Progenitor cell of endocrine pancreas (in vitro differentiated cells): ENCODE data around the gene ZNF69. TPM values are rescaled to one million over a fixed set of nuclear protein-coding genes. Genes with fewer than 3 reads are reported as not detected.
"Not testable (repeated sequence)": the region's sequence is repeated elsewhere in the genome, so short reads cannot be mapped to it uniquely, and the experiment has no call there.

ENCODE experiments used
- DNase-seq: peaks from one replicate; pipeline ENCODE4 v3.0.0; 2021; ENCODE audit warnings: low spot score; ENCODE audit not compliant: unreplicated experiment
- H3K27ac Mint-ChIP-seq: 2 replicates; pipeline ENCODE4 v1.8.0; 2021; ENCODE audit warnings: mild to moderate bottlenecking, moderate library complexity, mixed read lengths
- H3K27me3 Mint-ChIP-seq: 2 replicates; pipeline ENCODE4 v1.8.0; 2021; ENCODE audit warnings: mixed read lengths
- H3K36me3 Mint-ChIP-seq: 2 replicates; pipeline ENCODE4 v1.8.0; 2022; ENCODE audit warnings: mixed read lengths; ENCODE audit not compliant: insufficient read depth
- H3K4me1 Mint-ChIP-seq: 2 replicates; pipeline ENCODE4 v1.8.0; 2021; ENCODE audit warnings: low read depth, mixed read lengths
- H3K4me3 Mint-ChIP-seq: 2 replicates; pipeline ENCODE4 v1.8.0; 2021; ENCODE audit warnings: low read depth, mild to moderate bottlenecking, moderate library complexity, mixed read lengths
- H3K9me3 Mint-ChIP-seq: 2 replicates; pipeline ENCODE4 v1.8.0; 2021; ENCODE audit warnings: low read depth, mixed read lengths
- total RNA-seq: library from RNA; stranded (reverse); gene quantifications from 2 replicates; pipeline ENCODE4 v1.2.1, GENCODE V29; 2021
- TF ChIP-seq, protein P1 (sequence below): fragments of 200-600 bp; sonication (generic); IDR thresholded peaks from one replicate; pipeline ENCODE4 v1.5.0; 2021; ENCODE audit warnings: antibody characterized with exemption, mild to moderate bottlenecking; ENCODE audit not compliant: unreplicated experiment

Gene ZNF69
- total RNA-seq, 1 donor from 2014 or later = 39.0 TPM

DNA sequence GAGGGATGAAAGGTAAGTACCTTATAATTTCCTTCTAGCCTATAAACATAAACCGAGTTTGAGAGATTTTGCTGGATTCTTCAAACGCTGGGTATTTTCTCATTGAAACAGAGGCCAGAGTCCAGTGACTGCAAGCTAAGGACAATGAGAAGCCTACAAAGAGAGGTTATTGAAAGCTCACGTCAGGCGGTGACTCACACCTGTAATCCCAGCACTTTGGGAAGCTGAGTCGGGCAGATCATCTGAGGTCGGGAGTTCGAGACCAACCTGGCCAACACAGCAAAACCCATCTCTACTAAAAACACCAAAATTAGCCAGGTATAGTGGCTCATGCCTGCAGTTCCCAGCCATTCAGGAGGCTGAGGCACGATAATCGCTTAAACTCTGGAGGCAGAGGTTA is 15.0 kb upstream of the ZNF69 start:
- Mint-ChIP-seq H3K9me3 (peaks cover 33% of the 10 kb centered on the region), H3K36me3 (peaks cover 14% of the 10 kb centered on the region)

DNA sequence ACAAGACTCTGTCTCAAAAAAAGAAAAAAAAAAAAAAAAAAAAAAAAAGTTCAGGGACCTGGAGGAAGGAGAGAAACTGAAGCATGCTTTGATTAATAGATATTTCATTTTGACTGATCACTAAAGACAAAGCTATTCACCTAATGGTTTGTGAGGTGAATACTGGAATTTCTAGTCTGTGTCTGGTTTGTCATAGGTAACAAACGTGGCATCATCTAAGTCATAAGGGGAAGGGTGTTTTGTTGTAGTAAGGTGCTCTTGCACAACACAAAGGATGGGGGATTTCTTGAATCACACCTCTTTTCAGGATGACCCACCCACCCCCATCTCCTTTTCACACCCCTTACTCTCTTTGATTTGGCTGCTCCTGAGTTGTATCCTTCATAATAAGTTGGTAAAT is 13.8 kb upstream of the ZNF69 start:
- Mint-ChIP-seq H3K4me1 (no peaks in the 10 kb centered on the region), H3K9me3 (peaks cover 22% of the 10 kb centered on the region), H3K27me3 (no peaks in the 10 kb centered on the region), H3K36me3 (peaks cover 7% of the 10 kb centered on the region), H3K27ac (no peak overlapping the region), H3K4me3 (no peak overlapping the region)
- TF ChIP-seq, protein P1, sequence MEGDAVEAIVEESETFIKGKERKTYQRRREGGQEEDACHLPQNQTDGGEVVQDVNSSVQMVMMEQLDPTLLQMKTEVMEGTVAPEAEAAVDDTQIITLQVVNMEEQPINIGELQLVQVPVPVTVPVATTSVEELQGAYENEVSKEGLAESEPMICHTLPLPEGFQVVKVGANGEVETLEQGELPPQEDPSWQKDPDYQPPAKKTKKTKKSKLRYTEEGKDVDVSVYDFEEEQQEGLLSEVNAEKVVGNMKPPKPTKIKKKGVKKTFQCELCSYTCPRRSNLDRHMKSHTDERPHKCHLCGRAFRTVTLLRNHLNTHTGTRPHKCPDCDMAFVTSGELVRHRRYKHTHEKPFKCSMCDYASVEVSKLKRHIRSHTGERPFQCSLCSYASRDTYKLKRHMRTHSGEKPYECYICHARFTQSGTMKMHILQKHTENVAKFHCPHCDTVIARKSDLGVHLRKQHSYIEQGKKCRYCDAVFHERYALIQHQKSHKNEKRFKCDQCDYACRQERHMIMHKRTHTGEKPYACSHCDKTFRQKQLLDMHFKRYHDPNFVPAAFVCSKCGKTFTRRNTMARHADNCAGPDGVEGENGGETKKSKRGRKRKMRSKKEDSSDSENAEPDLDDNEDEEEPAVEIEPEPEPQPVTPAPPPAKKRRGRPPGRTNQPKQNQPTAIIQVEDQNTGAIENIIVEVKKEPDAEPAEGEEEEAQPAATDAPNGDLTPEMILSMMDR = no peak
- no peak for DNase-seq

More for the DNA sequence above, 15.0 kb upstream of the ZNF69 start:
- TF ChIP-seq, protein P1 = no peak
- H3K4me3 Mint-ChIP-seq = no peak overlapping the region
- H3K4me1 Mint-ChIP-seq = no peaks in the 10 kb centered on the region
- H3K27ac Mint-ChIP-seq = no peak overlapping the region
- no peaks in the 10 kb centered on the region for H3K27me3 Mint-ChIP-seq
- no peak for DNase-seq

DNA sequence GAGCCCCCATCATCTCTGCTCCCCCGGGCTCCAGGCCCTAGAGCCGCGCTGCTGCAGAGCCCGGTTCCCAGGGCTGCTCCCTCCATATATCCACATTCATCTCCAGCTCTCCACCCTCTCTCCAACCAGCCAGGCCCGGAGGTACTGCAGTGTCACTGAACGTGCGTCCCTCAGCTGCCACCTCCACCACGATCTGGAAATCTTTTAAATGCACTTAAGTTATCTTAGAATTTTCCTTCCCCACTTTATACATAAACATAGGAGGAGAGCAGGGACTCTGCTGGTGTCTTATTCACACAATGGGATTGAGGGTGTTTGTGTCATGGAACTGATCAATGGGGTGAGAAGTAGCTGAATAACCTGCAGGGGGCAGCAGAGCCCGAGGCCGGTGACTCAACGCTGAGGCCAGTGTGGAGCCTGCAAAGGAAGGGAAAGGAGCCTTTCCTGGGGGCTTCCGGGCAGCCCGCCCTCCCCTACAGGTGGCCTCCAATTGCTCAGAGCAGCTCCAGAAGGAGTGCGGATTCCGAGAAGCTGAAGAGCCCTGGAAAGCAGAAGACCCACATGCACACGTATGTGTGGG is 7.8 kb upstream of the ZNF69 start:
- not testable (repeated sequence) for H3K27ac Mint-ChIP-seq, H3K4me1 Mint-ChIP-seq, H3K27me3 Mint-ChIP-seq, H3K36me3 Mint-ChIP-seq, H3K9me3 Mint-ChIP-seq, H3K4me3 Mint-ChIP-seq
- TF ChIP-seq, protein P1 = peak; percentile 39
- peak; percentile 14 for DNase-seq

DNA sequence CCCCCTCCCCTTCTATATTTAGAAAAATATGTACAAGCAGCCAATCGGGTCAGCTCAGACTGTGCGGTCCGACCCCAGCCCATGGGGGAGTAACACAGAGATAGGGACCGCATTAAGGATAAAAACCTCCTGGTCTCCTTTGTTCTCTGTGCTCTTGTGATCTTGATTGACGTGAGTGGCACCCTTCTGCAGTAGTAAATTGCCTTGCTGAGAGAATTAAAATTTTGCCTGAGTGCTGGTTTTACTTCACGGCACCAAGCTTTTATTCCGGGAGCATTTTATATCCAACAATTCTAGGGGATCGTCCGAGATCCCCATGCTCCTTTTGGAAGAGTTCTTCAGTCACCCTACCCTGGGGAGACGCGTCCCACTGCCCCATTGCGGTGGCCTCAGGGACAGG is 7.0 kb upstream of the ZNF69 start:
- no peaks in the 10 kb centered on the region for H3K36me3 Mint-ChIP-seq
- no peaks in the 10 kb centered on the region for H3K27me3 Mint-ChIP-seq
- H3K9me3 Mint-ChIP-seq = peaks cover 2% of the 10 kb centered on the region
- no peaks in the 10 kb centered on the region for H3K4me1 Mint-ChIP-seq
- TF ChIP-seq, protein P1 = no peak
- H3K4me3 Mint-ChIP-seq = no peak overlapping the region
- H3K27ac Mint-ChIP-seq = no peak overlapping the region
- DNase-seq = no peak

DNA sequence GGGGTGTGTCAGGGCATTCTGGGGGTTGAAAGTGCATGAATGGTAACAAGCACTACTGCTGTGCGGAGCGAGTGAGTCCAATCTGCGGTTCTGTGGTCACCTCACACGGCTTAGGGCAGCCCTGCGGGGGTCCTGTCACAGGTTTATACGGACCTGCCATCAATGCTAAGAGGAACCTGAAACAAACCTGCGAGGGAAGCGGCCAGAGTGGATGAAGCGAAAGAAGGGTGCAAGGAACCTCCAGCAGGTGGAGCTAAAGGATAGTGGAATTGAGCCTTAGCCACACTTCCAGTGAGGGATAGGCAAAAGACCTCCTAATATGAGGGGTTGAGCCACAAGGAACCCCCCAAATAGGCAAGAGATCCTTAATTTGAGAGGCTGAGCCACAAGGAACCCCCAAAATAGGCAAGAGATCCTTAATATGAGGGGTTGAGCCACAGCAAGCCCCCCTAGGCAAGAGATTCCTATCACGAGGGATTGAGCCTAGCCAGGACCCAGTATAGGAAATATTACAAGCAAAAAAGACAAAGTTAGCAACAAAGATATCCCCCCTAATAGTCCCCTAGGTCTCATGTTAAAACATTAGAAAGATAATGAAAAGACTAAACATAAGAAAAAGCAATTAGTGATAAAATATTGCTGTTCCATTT is 6.3 kb upstream of the ZNF69 start:
- Mint-ChIP-seq H3K27ac (no peak overlapping the region), H3K36me3 (peaks cover 1% of the 10 kb centered on the region), H3K4me3 (no peak overlapping the region), H3K9me3 (peaks cover 4% of the 10 kb centered on the region), H3K27me3 (no peaks in the 10 kb centered on the region), H3K4me1 (no peaks in the 10 kb centered on the region)
- TF ChIP-seq, protein P1 = peak; percentile 79
- DNase-seq = peak; percentile 57
